A673 (cell line): Measurements from ENCODE around the gene ARSB. TPM values are rescaled to one million over a fixed set of nuclear protein-coding genes. Genes with fewer than 3 reads are reported as not detected.

Source experiments
- BruUV-seq: library from RNA; stranded (reverse); fragments of 400-500 nt; replicated peaks from 2 replicates; lab custom pipeline; 2021; lab: Mats Ljungman, UMichigan
- CTCF ChIA-PET: fragments of 300-600 bp; sonication (Branson Sonifier 250); formaldehyde crosslinking; loops from one replicate; lab custom pipeline; 2022; ENCODE audit warnings: antibody characterized with exemption; lab: Charles Lee
- POLR2A ChIA-PET: fragments of 300-600 bp; sonication (Branson Sonifier 250); formaldehyde crosslinking; loops from one replicate; lab custom pipeline; 2022; ENCODE audit warnings: antibody characterized with exemption; ENCODE audit not compliant: low non-redundant PET; lab: Charles Lee
- DNase-seq: peaks from one replicate; pipeline ENCODE4 v3.0.0-alpha.2; 2015; ENCODE audit warnings: low spot score
- H3K27ac ChIP-seq: fragments of 200-600 bp; sonication (generic); 2 replicates; pipeline ENCODE4 v1.5.1; 2016; ENCODE audit warnings: mixed run types, low read depth, mild to moderate bottlenecking, mixed read lengths, antibody characterized with exemption, low read length; ENCODE audit not compliant: poor library complexity, severe bottlenecking
- H3K27me3 ChIP-seq: fragments of 200-600 bp; sonication (generic); replicated peaks from 2 replicates; pipeline ENCODE4 v1.6.1; 2017; ENCODE audit warnings: mixed run types, low read depth, mild to moderate bottlenecking, mixed read lengths, antibody characterized with exemption, low read length; ENCODE audit not compliant: insufficient read depth, poor library complexity
- H3K36me3 ChIP-seq: fragments of 200-600 bp; sonication (generic); 2 replicates; pipeline ENCODE4 v1.6.1; 2016; ENCODE audit warnings: mixed run types, mild to moderate bottlenecking, mixed read lengths, antibody characterized with exemption, low read length; ENCODE audit not compliant: insufficient read depth, poor library complexity, severe bottlenecking
- H3K4me1 ChIP-seq: fragments of 200-600 bp; sonication (generic); 2 replicates; pipeline ENCODE4 v1.6.1; 2017; ENCODE audit warnings: mixed run types, mild to moderate bottlenecking, mixed read lengths, antibody characterized with exemption, low read length; ENCODE audit not compliant: insufficient read depth, poor library complexity, severe bottlenecking
- H3K4me3 ChIP-seq: fragments of 200-600 bp; sonication (generic); 2 replicates; pipeline ENCODE4 v1.5.1; 2016; ENCODE audit warnings: low read depth, mixed run types, mild to moderate bottlenecking, mixed read lengths, low read length; ENCODE audit not compliant: poor library complexity, severe bottlenecking
- H3K9me3 ChIP-seq: fragments of 200-600 bp; sonication (generic); 2 replicates; pipeline ENCODE4 v1.6.1; 2016; ENCODE audit warnings: mixed run types, low read depth, mild to moderate bottlenecking, mixed read lengths, antibody characterized with exemption, low read length; ENCODE audit not compliant: poor library complexity, severe bottlenecking
- CTCF ChIP-seq: fragments of 300-800, 200-600 bp; sonication (generic); conservative IDR thresholded peaks from 2 replicates; pipeline ENCODE4 v1.5.1; 2017; ENCODE audit warnings: low read depth, mild to moderate bottlenecking, antibody characterized with exemption, low read length, moderate library complexity, mixed read lengths
- EZH2 ChIP-seq: fragments of 200-600 bp; sonication (generic); IDR thresholded peaks from 2 replicates; pipeline ENCODE4 v1.6.1; 2017; ENCODE audit warnings: borderline replicate concordance, low read depth, mild to moderate bottlenecking, mixed read lengths, antibody characterized with exemption, low read length; ENCODE audit not compliant: poor library complexity, severe bottlenecking
- intact Hi-C: fragments of 100-400 bp; cut with micrococcal nuclease; formaldehyde crosslinking; loops from one replicate; pipeline ENCODE4 v1.10.0; 2022; ENCODE audit not compliant: unreplicated experiment
- total RNA-seq: library from RNA; stranded (reverse); gene quantifications from 2 replicates; pipeline ENCODE4 v1.2.3, GENCODE V29; 2021

ARSB gene
- total RNA-seq, 1 experiment from 2014 or later: 16.8 TPM

- no peaks in the 10 kb centered on the region for H3K36me3 ChIP-seq
- no peaks in the 10 kb centered on the region for H3K9me3 ChIP-seq
- no peak overlapping the region for H3K4me3 ChIP-seq
- ChIA-PET CTCF (no interaction called here), POLR2A (no interaction called here)
- intact Hi-C loops: no loop called here
- no peak overlapping the region for H3K27ac ChIP-seq
- BruUV-seq: no TSS peak
- no peak for DNase-seq
- TF ChIP-seq CTCF: no peak
- no peak for TF ChIP-seq EZH2
- no peaks in the 10 kb centered on the region for H3K4me1 ChIP-seq
- no peaks in the 10 kb centered on the region for H3K27me3 ChIP-seq
These were observed 226.8 kb downstream of the ARSB start for GRCh38 chr5:78758169-78758839.

- Histone ChIP-seq H3K4me3 (no peak overlapping the region), H3K27ac (no peak overlapping the region), H3K9me3 (no peaks in the 10 kb centered on the region), H3K27me3 (no peaks in the 10 kb centered on the region), H3K4me1 (no peaks in the 10 kb centered on the region), H3K36me3 (no peaks in the 10 kb centered on the region)
- no TSS peak for BruUV-seq
- ChIA-PET CTCF (no interaction called here), POLR2A (no interaction called here)
- TF ChIP-seq EZH2 (no peak), CTCF (no peak)
- DNase-seq: peak; percentile 57
- intact Hi-C loops: no loop called here
These were observed 227.6 kb downstream of the ARSB start for GRCh38 chr5:78757269-78758053.

- intact Hi-C loops: no loop called here
These were observed 228.3 kb downstream of the ARSB start for GRCh38 chr5:78756858-78757257.

More at GRCh38 chr5:78756858-78757257, 228.3 kb downstream of the ARSB start:
- no peak for DNase-seq
- POLR2A ChIA-PET: no interaction called here
- no peaks in the 10 kb centered on the region for H3K36me3 ChIP-seq
- H3K4me3 ChIP-seq: no peak overlapping the region
- no peaks in the 10 kb centered on the region for H3K9me3 ChIP-seq
- H3K4me1 ChIP-seq: no peaks in the 10 kb centered on the region
- no peaks in the 10 kb centered on the region for H3K27me3 ChIP-seq
- no peak overlapping the region for H3K27ac ChIP-seq
- TF ChIP-seq EZH2 (no peak), CTCF (no peak)
- CTCF ChIA-PET: no interaction called here
- no TSS peak for BruUV-seq
